ENCODE measurements around the gene CACNA2D2. TPM values are rescaled to one million over a fixed set of nuclear protein-coding genes. Genes with fewer than 3 reads are reported as not detected.

CACNA2D2 gene
- total and polyA plus RNA-seq, 4 donors, result 0.10 to 0.19 (median 0.15) TPM

GRCh38 chr3:50445919-50446318 is 57.5 kb downstream of the CACNA2D2 start:
- TF ChIP-seq EGR1 (IDR thresholded peaks at IDR 0.05; ENCODE audit: low read depth in 2 of 2), result no peak
- TF ChIP-seq RXRA (IDR thresholded peaks at IDR 0.05), result peak; percentile 37 to 72
- TF ChIP-seq GABPA (IDR thresholded peaks at IDR 0.05 in 1 of 2, conservative IDR thresholded peaks at IDR 0.05 in 1 of 2), result no peak
- TF ChIP-seq CTCF (IDR thresholded peaks at IDR 0.05; ENCODE audit: low read depth, low read length, missing input control), result no peak
- no peak for TF ChIP-seq NR2F2 (IDR thresholded peaks at IDR 0.05)
- TF ChIP-seq SP1 (IDR thresholded peaks at IDR 0.05), result peak; percentile 62
- no peak for TF ChIP-seq TAF1 (conservative IDR thresholded peaks at IDR 0.05)
- TF ChIP-seq HNF4A (conservative IDR thresholded peaks at IDR 0.05), result peak; percentile 54
- TF ChIP-seq RAD21 (IDR thresholded peaks at IDR 0.05), result peak in 1 of 2 donors; percentile 54
- TF ChIP-seq YY1 (IDR thresholded peaks at IDR 0.05), result peak; percentile 90
- TF ChIP-seq FOXA1 (IDR thresholded peaks at IDR 0.05), result peak; percentile 64
- peak; percentile 77 for TF ChIP-seq FOXA2 (IDR thresholded peaks at IDR 0.05)
- Histone ChIP-seq H3K4me3 (ENCODE audit: low read depth in 1 of 3, low read length in 3 of 3) (no peak overlapping the region), H3K9ac (ENCODE audit: low read depth in 1 of 2, low read length in 2 of 2) (no peak overlapping the region), H3K36me3 (ENCODE audit: control insufficient read depth in 4 of 4, insufficient read depth in 3 of 4, low read depth in 1 of 4, low read length in 3 of 4) (no peaks in the 10 kb centered on the region), H3K27ac (ENCODE audit: low read depth in 1 of 2, low read length in 2 of 2) (no peak overlapping the region), H3K27me3 (ENCODE audit: control insufficient read depth in 4 of 4, insufficient read depth in 4 of 4, low read length in 3 of 4) (no peaks in the 10 kb centered on the region), H3K4me1 (ENCODE audit: control insufficient read depth in 4 of 4, insufficient read depth in 4 of 4, low read length in 3 of 4) (peaks cover 3 to 19% (median 13%) of the 10 kb centered on the region in 4 donors), H3K9me3 (ENCODE audit: control insufficient read depth in 4 of 4, low read length in 3 of 4) (no peaks in the 10 kb centered on the region)
- WGBS, result 45% methylated on average over 7 of the region's 7 CpGs
- peak; percentile 49 for DNase-seq (ENCODE audit: low spot score)

GRCh38 chr3:50444782-50445181 is 58.7 kb downstream of the CACNA2D2 start:
- H3K36me3 ChIP-seq (ENCODE audit: control insufficient read depth in 4 of 4, insufficient read depth in 3 of 4, low read depth in 1 of 4, low read length in 3 of 4), result no peaks in the 10 kb centered on the region
- no peak for DNase-seq (ENCODE audit: low spot score)
- H3K27ac ChIP-seq (ENCODE audit: low read depth in 1 of 2, low read length in 2 of 2), result no peak overlapping the region
- no peaks in the 10 kb centered on the region for H3K9me3 ChIP-seq (ENCODE audit: control insufficient read depth in 4 of 4, low read length in 3 of 4)
- H3K4me1 ChIP-seq (ENCODE audit: control insufficient read depth in 4 of 4, insufficient read depth in 4 of 4, low read length in 3 of 4), result peaks cover 3 to 19% (median 13%) of the 10 kb centered on the region in 4 donors
- TF ChIP-seq MAX (IDR thresholded peaks at IDR 0.05), result no peak
- no peak for TF ChIP-seq CTCF (IDR thresholded peaks at IDR 0.05; ENCODE audit: low read depth, low read length, missing input control)
- no peak for TF ChIP-seq SP1 (IDR thresholded peaks at IDR 0.05)
- WGBS, result 94% methylated on average over 2 of the region's 2 CpGs
- H3K9ac ChIP-seq (ENCODE audit: low read depth in 1 of 2, low read length in 2 of 2), result no peak overlapping the region
- no peak overlapping the region for H3K4me3 ChIP-seq (ENCODE audit: low read depth in 1 of 3, low read length in 3 of 3)
- no peaks in the 10 kb centered on the region for H3K27me3 ChIP-seq (ENCODE audit: control insufficient read depth in 4 of 4, insufficient read depth in 4 of 4, low read length in 3 of 4)

- WGBS, result 94% methylated on average over 5 of the region's 5 CpGs
- no peaks in the 10 kb centered on the region for H3K36me3 ChIP-seq (ENCODE audit: control insufficient read depth in 4 of 4, insufficient read depth in 3 of 4, low read depth in 1 of 4, low read length in 3 of 4)
- H3K9ac ChIP-seq (ENCODE audit: low read depth in 1 of 2, low read length in 2 of 2), result no peak overlapping the region
- H3K27me3 ChIP-seq (ENCODE audit: control insufficient read depth in 4 of 4, insufficient read depth in 4 of 4, low read length in 3 of 4), result no peaks in the 10 kb centered on the region
- DNase-seq (ENCODE audit: low spot score), result no peak
- peaks cover 3 to 19% (median 13%) of the 10 kb centered on the region in 4 donors for H3K4me1 ChIP-seq (ENCODE audit: control insufficient read depth in 4 of 4, insufficient read depth in 4 of 4, low read length in 3 of 4)
- no peak overlapping the region for H3K27ac ChIP-seq (ENCODE audit: low read depth in 1 of 2, low read length in 2 of 2)
- H3K9me3 ChIP-seq (ENCODE audit: control insufficient read depth in 4 of 4, low read length in 3 of 4), result no peaks in the 10 kb centered on the region
- no peak overlapping the region for H3K4me3 ChIP-seq (ENCODE audit: low read depth in 1 of 3, low read length in 3 of 3)
- TF ChIP-seq ZBTB33 (IDR thresholded peaks at IDR 0.05) (no peak), RAD21 (IDR thresholded peaks at IDR 0.05) (no peak), JUND (IDR thresholded peaks at IDR 0.05) (no peak), YY1 (IDR thresholded peaks at IDR 0.05) (no peak), EGR1 (IDR thresholded peaks at IDR 0.05; ENCODE audit: low read depth in 2 of 2) (no peak), RXRA (IDR thresholded peaks at IDR 0.05) (no peak), MAX (IDR thresholded peaks at IDR 0.05) (no peak), GABPA (IDR thresholded peaks at IDR 0.05 in 1 of 2, conservative IDR thresholded peaks at IDR 0.05 in 1 of 2) (no peak), ATF3 (IDR thresholded peaks at IDR 0.05) (no peak), NR2F2 (IDR thresholded peaks at IDR 0.05) (no peak), REST (IDR thresholded peaks at IDR 0.05) (no peak), TAF1 (conservative IDR thresholded peaks at IDR 0.05) (no peak), FOXA1 (IDR thresholded peaks at IDR 0.05) (no peak)
These were observed 59.2 kb downstream of the CACNA2D2 start for GRCh38 chr3:50444213-50444612.

Data from liver (tissue), 9 donors.